HEK293 (cell line): ENCODE measurements around the gene PIEZO1.
A peak's percentile ranks its signal among the peaks of the same experiment; 100 is the strongest.

ENCODE experiments used
- CTCF ChIA-PET: fragments of 350-600 bp; formaldehyde crosslinking; extraction: SDS; loops from one replicate; lab custom pipeline; 2021; ENCODE audit warnings: antibody characterized with exemption; lab: Yijun Ruan, JAX
- POLR2A ChIA-PET: fragments of 300-600 bp; formaldehyde crosslinking; extraction: SDS; loops from one replicate; lab custom pipeline; 2020; ENCODE audit warnings: antibody characterized with exemption, inconsistent platforms; lab: Yijun Ruan, JAX
- H3K27ac ChIP-seq: fragments of 200-500 bp; sonication (Bioruptor generic); 2 replicates; pipeline ENCODE4 v1.5.1; 2014; ENCODE audit warnings: low read depth, low read length, control low read depth, inconsistent platforms; ENCODE audit errors: extremely low read depth
- H3K36me3 ChIP-seq, 2 experiments: fragments of 200-500 bp in 1 of 2; sonication (Bioruptor generic) in 1 of 2; 1 replicate in 1 of 2; 2 replicates in 1 of 2; pipeline ENCODE4 v1.5.1; 2014 to 2017; ENCODE audit warnings: inconsistent platforms in 2 of 2, low read length in 2 of 2; ENCODE audit not compliant: control insufficient read depth in 2 of 2, insufficient read depth in 1 of 2
- H3K4me1 ChIP-seq: fragments of 200-500 bp; sonication (Bioruptor generic); 2 replicates; pipeline ENCODE4 v1.5.1; 2014; ENCODE audit warnings: mild to moderate bottlenecking, low read length, inconsistent platforms; ENCODE audit not compliant: control insufficient read depth, insufficient read depth
- H3K4me3 ChIP-seq: 2 replicates; pipeline ENCODE4 v1.5.1; 2011; ENCODE audit warnings: low read depth, mild to moderate bottlenecking, control low read depth, low read length, moderate library complexity
- H3K9me3 ChIP-seq: fragments of 200-500 bp; sonication (Bioruptor generic); 2 replicates; pipeline ENCODE4 v1.5.1; 2014; ENCODE audit warnings: low read depth, low read length, inconsistent platforms; ENCODE audit not compliant: control insufficient read depth, insufficient read depth
- EGR2 ChIP-seq: fragments of 450-650 bp; formaldehyde crosslinking; IDR thresholded peaks from 2 replicates; pipeline ENCODE4 v1.5.1; 2016; ENCODE audit warnings: low read depth, missing biosample characterization, missing genetic modification characterization
- GLIS2 ChIP-seq: fragments of 450-650 bp; formaldehyde crosslinking; IDR thresholded peaks from 2 replicates; pipeline ENCODE4 v1.5.1; 2016; ENCODE audit warnings: missing biosample characterization, missing genetic modification characterization
- KLF1 ChIP-seq: fragments of 450-650 bp; formaldehyde crosslinking; IDR thresholded peaks from 2 replicates; pipeline ENCODE4 v1.5.1; 2016; ENCODE audit warnings: missing biosample characterization, missing genetic modification characterization
- KLF10 ChIP-seq: fragments of 450-650 bp; IDR thresholded peaks from 2 replicates; pipeline ENCODE4 v1.5.1; 2018; ENCODE audit warnings: missing biosample characterization, mild to moderate bottlenecking, missing genetic modification characterization
- ZBTB21 ChIP-seq: fragments of 450-650 bp; formaldehyde crosslinking; IDR thresholded peaks from 2 replicates; pipeline ENCODE4 v1.5.1; 2017; ENCODE audit warnings: missing biosample characterization, missing genetic modification characterization
- ZBTB7A ChIP-seq: fragments of 450-650 bp; formaldehyde crosslinking; IDR thresholded peaks from 2 replicates; pipeline ENCODE4 v1.5.1; 2016; ENCODE audit warnings: low read depth, missing biosample characterization, missing genetic modification characterization
- ZEB2 ChIP-seq: fragments of 450-650 bp; formaldehyde crosslinking; IDR thresholded peaks from 2 replicates; pipeline ENCODE4 v1.5.1; 2016; ENCODE audit warnings: missing biosample characterization, missing genetic modification characterization
- ZFHX2 ChIP-seq: fragments of 450-650 bp; formaldehyde crosslinking; conservative IDR thresholded peaks from 2 replicates; pipeline ENCODE4 v1.5.1; 2016; ENCODE audit warnings: missing biosample characterization, missing genetic modification characterization
- ZIC2 ChIP-seq: fragments of 450-650 bp; formaldehyde crosslinking; IDR thresholded peaks from 2 replicates; pipeline ENCODE4 v1.5.1; 2016; ENCODE audit warnings: missing biosample characterization, missing genetic modification characterization
- ZNF138 ChIP-seq: fragments of 450-650 bp; formaldehyde crosslinking; IDR thresholded peaks from 2 replicates; pipeline ENCODE4 v1.5.1; 2016; ENCODE audit warnings: missing biosample characterization, missing genetic modification characterization, borderline replicate concordance
- ZNF148 ChIP-seq: fragments of 450-650 bp; formaldehyde crosslinking; IDR thresholded peaks from 2 replicates; pipeline ENCODE4 v1.5.0; 2017; ENCODE audit warnings: missing biosample characterization, missing genetic modification characterization, borderline replicate concordance
- ZNF19 ChIP-seq: fragments of 450-650 bp; formaldehyde crosslinking; IDR thresholded peaks from 2 replicates; pipeline ENCODE4; 2016; ENCODE audit warnings: missing biosample characterization, missing genetic modification characterization, low read depth
- ZNF311 ChIP-seq: fragments of 450-650 bp; formaldehyde crosslinking; IDR thresholded peaks from 2 replicates; pipeline ENCODE4 v1.5.1; 2017; ENCODE audit warnings: missing biosample characterization, missing genetic modification characterization, borderline replicate concordance
- ZNF335 ChIP-seq: fragments of 450-650 bp; formaldehyde crosslinking; conservative IDR thresholded peaks from 2 replicates; pipeline ENCODE4 v1.5.1; 2016; ENCODE audit warnings: missing biosample characterization, missing genetic modification characterization
- ZNF362 ChIP-seq: fragments of 450-650 bp; formaldehyde crosslinking; IDR thresholded peaks from 2 replicates; pipeline ENCODE4 v1.5.1; 2016; ENCODE audit warnings: missing biosample characterization, missing genetic modification characterization
- ZNF510 ChIP-seq: fragments of 450-650 bp; formaldehyde crosslinking; IDR thresholded peaks from 2 replicates; pipeline ENCODE4 v1.5.1; 2018; ENCODE audit warnings: mild to moderate bottlenecking, missing genetic modification characterization, missing biosample characterization; ENCODE audit not compliant: insufficient replicate concordance
- ZNF530 ChIP-seq: fragments of 450-650 bp; formaldehyde crosslinking; IDR thresholded peaks from 2 replicates; pipeline ENCODE4 v1.5.1; 2016; ENCODE audit warnings: low read depth, missing biosample characterization, missing genetic modification characterization
- ZNF560 ChIP-seq: fragments of 450-650 bp; formaldehyde crosslinking; IDR thresholded peaks from 2 replicates; pipeline ENCODE4 v1.5.1; 2017; ENCODE audit warnings: missing biosample characterization, missing genetic modification characterization, borderline replicate concordance
- ZNF776 ChIP-seq: fragments of 450-650 bp; formaldehyde crosslinking; IDR thresholded peaks from 2 replicates; pipeline ENCODE4 v1.5.0; 2017; ENCODE audit warnings: missing biosample characterization, missing genetic modification characterization, borderline replicate concordance

The PIEZO1 gene

GRCh38 chr16:88727871-88728270 lies 57.1 kb downstream of the PIEZO1 start (continued):
- TF ChIP-seq KLF10 (tag by site-specific recombination) (no peak), ZIC2 (tag by site-specific recombination) (peak; percentile 87)

GRCh38 chr16:88726981-88727380 lies 58.0 kb downstream of the PIEZO1 start:
- POLR2A ChIA-PET = no interaction called here
- CTCF ChIA-PET = no interaction called here
- Histone ChIP-seq H3K4me1 (no peaks in the 10 kb centered on the region), H3K27ac (no peak overlapping the region), H3K36me3 (peaks cover 0 to 68% of the 10 kb centered on the region in 2 experiments; a peak in 2 of 3 replicates), H3K4me3 (no peak overlapping the region), H3K9me3 (no peaks in the 10 kb centered on the region)
- no peak for TF ChIP-seq ZNF776 (tag by site-specific recombination)
- TF ChIP-seq ZNF510 (tag by site-specific recombination) = no peak
- no peak for TF ChIP-seq ZNF148 (tag by site-specific recombination)
- no peak for TF ChIP-seq ZNF530
- no peak for TF ChIP-seq ZBTB7A (tag by site-specific recombination)
- no peak for TF ChIP-seq ZNF560 (tag by site-specific recombination)

- ChIA-PET CTCF (no interaction called here), POLR2A (no interaction called here)
- TF ChIP-seq ZNF335 (tag by site-specific recombination) (no peak), ZNF19 (tag by site-specific recombination) (no peak), ZBTB21 (tag by site-specific recombination) (no peak), ZNF138 (tag by site-specific recombination) (no peak), ZNF362 (tag by site-specific recombination) (no peak)
- H3K27ac ChIP-seq = no peak overlapping the region
- no peak overlapping the region for H3K4me3 ChIP-seq
- peaks cover 0 to 72% of the 10 kb centered on the region in 2 experiments; a peak in 2 of 3 replicates for H3K36me3 ChIP-seq
- H3K9me3 ChIP-seq = no peaks in the 10 kb centered on the region
- H3K4me1 ChIP-seq = no peaks in the 10 kb centered on the region
Observed at GRCh38 chr16:88726408-88726749, 58.6 kb downstream of the PIEZO1 start.

- H3K27ac ChIP-seq = no peak overlapping the region
- ChIA-PET POLR2A (no interaction called here), CTCF (no interaction called here)
- H3K4me3 ChIP-seq = no peak overlapping the region
- peaks cover 0 to 73% of the 10 kb centered on the region in 2 experiments; a peak in 2 of 3 replicates for H3K36me3 ChIP-seq
- no peaks in the 10 kb centered on the region for H3K4me1 ChIP-seq
- TF ChIP-seq ZNF311 (tag by site-specific recombination) = no peak
- peak; percentile 30; the same call in 1 of the 2 replicates for TF ChIP-seq ZFHX2 (tag by site-specific recombination)
- TF ChIP-seq GLIS2 (tag by site-specific recombination) = peak; percentile 42; the same call in 1 of the 2 replicates
- no peak for TF ChIP-seq ZEB2 (tag by site-specific recombination)
- peak; percentile 32 for TF ChIP-seq ZIC2 (tag by site-specific recombination)
- TF ChIP-seq KLF1 (tag by site-specific recombination) = peak; percentile 45
- TF ChIP-seq EGR2 (tag by site-specific recombination) = peak; percentile 60; the same call in 1 of the 2 replicates
- H3K9me3 ChIP-seq = no peaks in the 10 kb centered on the region
Observed at GRCh38 chr16:88725609-88726407, 59.2 kb downstream of the PIEZO1 start.
